A549 (cell line): ENCODE results near the gene STAT2.

Experiments used
- ESRRA ChIP-seq: fragments of 150-350 bp; IDR thresholded peaks from 2 replicates; pipeline ENCODE4 v1.6.1; 2014; ENCODE audit warnings: mild to moderate bottlenecking, low read length, borderline replicate concordance
- GATA3 ChIP-seq: IDR thresholded peaks from 2 replicates; pipeline ENCODE4 v1.6.1; 2012; ENCODE audit warnings: borderline replicate concordance
- MAZ ChIP-seq: fragments of 150-350 bp; IDR thresholded peaks from 2 replicates; pipeline ENCODE4 v1.6.1; 2014; ENCODE audit warnings: antibody characterized with exemption, low read depth, low read length, borderline replicate concordance
- NFE2L2 ChIP-seq: fragments of 150-350 bp; conservative IDR thresholded peaks from 2 replicates; pipeline ENCODE4 v1.6.1; 2014; ENCODE audit warnings: low read length
- NPAS2 ChIP-seq: fragments of 250-450 bp; sonication (Bioruptor Pico); IDR thresholded peaks from 2 replicates; pipeline ENCODE4 v1.8.0; 2022; ENCODE audit warnings: mild to moderate bottlenecking, moderate library complexity, borderline replicate concordance
- POLR2AphosphoS2 ChIP-seq: conservative IDR thresholded peaks from 2 replicates; pipeline ENCODE4 v1.6.1; 2012; ENCODE audit warnings: low read length, improper control_type of control experiment, inconsistent platforms
- TF ChIP-seq, protein P1 (sequence below): fragments of >200 bp; sonication (Bioruptor Twin); formaldehyde crosslinking; IDR thresholded peaks from 3 replicates; pipeline ENCODE4 v1.5.1; 2016
- TF ChIP-seq, protein P2 (sequence below): IDR thresholded peaks from 2 replicates; pipeline ENCODE4 v1.6.1; 2012

DNA sequence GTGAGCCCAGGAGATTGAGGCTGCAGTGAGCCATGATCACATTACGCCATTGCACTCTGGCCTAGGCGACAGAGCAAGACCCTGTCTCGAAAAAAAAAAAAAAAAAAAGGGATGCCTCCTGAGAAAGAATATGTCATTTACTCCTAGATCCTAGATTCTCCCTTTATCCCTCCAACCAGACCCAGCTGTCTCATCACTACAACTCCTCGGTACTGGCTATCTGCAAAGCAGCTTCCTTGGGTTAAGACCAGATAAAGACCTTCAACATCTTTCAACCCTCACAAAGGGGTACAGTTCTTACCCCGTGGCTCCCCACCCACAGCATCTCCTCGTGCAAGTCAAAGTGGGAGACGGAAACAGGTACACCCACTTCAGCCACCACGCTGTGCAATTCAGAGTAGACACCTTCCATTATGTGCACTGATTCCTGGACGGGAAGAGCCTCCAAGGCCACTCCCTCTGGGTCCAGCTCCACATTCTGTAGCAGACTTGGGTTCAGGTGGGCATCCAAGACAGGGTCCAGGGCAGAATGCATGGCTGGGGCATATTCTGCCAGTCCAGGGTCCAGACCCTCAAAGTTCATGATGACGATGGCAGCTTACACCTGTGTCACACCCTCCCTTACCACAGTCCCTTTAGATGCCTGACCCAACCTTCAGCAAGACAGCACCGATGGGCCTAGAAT, 27.3 kb downstream of the STAT2 start:
- no peak for TF ChIP-seq ESRRA
- TF ChIP-seq, protein P1, sequence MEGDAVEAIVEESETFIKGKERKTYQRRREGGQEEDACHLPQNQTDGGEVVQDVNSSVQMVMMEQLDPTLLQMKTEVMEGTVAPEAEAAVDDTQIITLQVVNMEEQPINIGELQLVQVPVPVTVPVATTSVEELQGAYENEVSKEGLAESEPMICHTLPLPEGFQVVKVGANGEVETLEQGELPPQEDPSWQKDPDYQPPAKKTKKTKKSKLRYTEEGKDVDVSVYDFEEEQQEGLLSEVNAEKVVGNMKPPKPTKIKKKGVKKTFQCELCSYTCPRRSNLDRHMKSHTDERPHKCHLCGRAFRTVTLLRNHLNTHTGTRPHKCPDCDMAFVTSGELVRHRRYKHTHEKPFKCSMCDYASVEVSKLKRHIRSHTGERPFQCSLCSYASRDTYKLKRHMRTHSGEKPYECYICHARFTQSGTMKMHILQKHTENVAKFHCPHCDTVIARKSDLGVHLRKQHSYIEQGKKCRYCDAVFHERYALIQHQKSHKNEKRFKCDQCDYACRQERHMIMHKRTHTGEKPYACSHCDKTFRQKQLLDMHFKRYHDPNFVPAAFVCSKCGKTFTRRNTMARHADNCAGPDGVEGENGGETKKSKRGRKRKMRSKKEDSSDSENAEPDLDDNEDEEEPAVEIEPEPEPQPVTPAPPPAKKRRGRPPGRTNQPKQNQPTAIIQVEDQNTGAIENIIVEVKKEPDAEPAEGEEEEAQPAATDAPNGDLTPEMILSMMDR, result no peak
- no peak for TF ChIP-seq NPAS2
- no peak for TF ChIP-seq GATA3
- no peak for TF ChIP-seq MAZ
- TF ChIP-seq, protein P2, sequence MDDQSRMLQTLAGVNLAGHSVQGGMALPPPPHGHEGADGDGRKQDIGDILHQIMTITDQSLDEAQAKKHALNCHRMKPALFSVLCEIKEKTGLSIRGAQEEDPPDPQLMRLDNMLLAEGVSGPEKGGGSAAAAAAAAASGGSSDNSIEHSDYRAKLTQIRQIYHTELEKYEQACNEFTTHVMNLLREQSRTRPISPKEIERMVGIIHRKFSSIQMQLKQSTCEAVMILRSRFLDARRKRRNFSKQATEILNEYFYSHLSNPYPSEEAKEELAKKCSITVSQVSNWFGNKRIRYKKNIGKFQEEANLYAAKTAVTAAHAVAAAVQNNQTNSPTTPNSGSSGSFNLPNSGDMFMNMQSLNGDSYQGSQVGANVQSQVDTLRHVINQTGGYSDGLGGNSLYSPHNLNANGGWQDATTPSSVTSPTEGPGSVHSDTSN, result no peak
- TF ChIP-seq POLR2AphosphoS2, result no peak
- no peak for TF ChIP-seq NFE2L2
